GM12891 (cell line): ENCODE data around the gene CD300LD.

ENCODE experiments used
- DNase-seq: peaks from one replicate; pipeline ENCODE4 v3.0.0; 2011; ENCODE audit warnings: low spot score; ENCODE audit not compliant: insufficient read length
- FAIRE-seq: peaks from 2 replicates; lab custom pipeline; 2011; peaks lifted over from hg19 to GRCh38; lab: Jason Lieb, UNC
- PAX5 ChIP-seq: IDR thresholded peaks from 2 replicates; pipeline ENCODE4 v1.6.1; 2011; ENCODE audit warnings: low read length, moderate library complexity, mild to moderate bottlenecking; ENCODE audit not compliant: insufficient read depth, severe bottlenecking
- POLR2A ChIP-seq: IDR thresholded peaks from 2 replicates; pipeline ENCODE4 v1.6.1; 2011; ENCODE audit warnings: low read depth, low read length, control low read depth
- POLR2AphosphoS5 ChIP-seq: IDR thresholded peaks from 2 replicates; pipeline ENCODE4 v1.6.1; 2011; ENCODE audit warnings: low read depth, low read length, control low read depth
- POU2F2 ChIP-seq: IDR thresholded peaks from 2 replicates; pipeline ENCODE4 v1.6.1; 2011; ENCODE audit warnings: low read depth, mild to moderate bottlenecking, control low read depth, low read length, moderate library complexity
- SPI1 ChIP-seq: IDR thresholded peaks from 2 replicates; pipeline ENCODE4 v1.6.1; 2011; ENCODE audit warnings: low read depth, low read length, control low read depth
- TAF1 ChIP-seq: IDR thresholded peaks from 2 replicates; pipeline ENCODE4 v1.6.1; 2011; ENCODE audit warnings: low read depth, low read length, control low read depth

The CD300LD gene

GRCh38 chr17:74599023-74599399, 6.9 kb upstream of the CD300LD start:
- FAIRE-seq, result no peak

DNA sequence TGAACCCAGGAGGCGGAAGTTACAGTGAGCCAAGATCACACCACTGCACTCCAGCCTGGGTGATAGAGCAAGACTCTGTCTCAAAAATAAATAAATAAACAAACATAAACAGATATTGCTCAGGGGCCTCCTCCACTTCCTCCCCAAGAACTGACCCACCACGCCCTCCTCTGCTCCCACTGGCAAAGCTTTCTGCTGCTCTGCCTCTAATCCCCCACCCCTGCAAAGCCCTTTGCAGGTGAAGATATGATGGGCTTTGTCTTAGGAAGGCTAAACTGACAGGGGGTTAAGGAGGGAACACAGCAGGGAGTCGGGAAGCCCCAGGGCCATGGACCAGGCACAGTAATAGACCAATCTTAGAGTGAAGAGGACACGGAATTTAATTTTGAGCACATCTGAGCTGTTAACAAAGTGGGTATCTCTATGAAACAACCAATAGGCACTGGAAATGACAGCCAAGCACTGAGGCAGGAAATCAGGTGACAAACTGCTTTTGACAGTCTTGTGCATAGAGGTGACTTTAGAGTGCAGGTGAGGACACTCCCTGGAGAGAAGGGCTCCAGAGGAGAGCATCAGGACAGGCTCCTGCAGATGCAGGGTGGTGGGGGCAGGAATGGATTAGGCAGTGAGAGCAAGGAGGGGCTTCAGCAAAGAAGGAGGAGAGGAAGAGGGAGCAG, 6.4 kb upstream of the CD300LD start:
- FAIRE-seq, result no peak
- TF ChIP-seq POLR2A (no peak), POU2F2 (no peak), POLR2AphosphoS5 (no peak), SPI1 (no peak), TAF1 (no peak), PAX5 (no peak)
- no peak for DNase-seq

More at GRCh38 chr17:74599023-74599399, 6.9 kb upstream of the CD300LD start:
- no peak for TF ChIP-seq POLR2A
- TF ChIP-seq TAF1, result no peak
- no peak for TF ChIP-seq PAX5
- TF ChIP-seq SPI1, result no peak
- no peak for TF ChIP-seq POLR2AphosphoS5
- no peak for TF ChIP-seq POU2F2
- no peak for DNase-seq

- FAIRE-seq (no peak), DNase-seq (no peak)
- TF ChIP-seq POU2F2, result no peak
Measured at GRCh38 chr17:74597069-74597790, 5.1 kb upstream of the CD300LD start.

DNA sequence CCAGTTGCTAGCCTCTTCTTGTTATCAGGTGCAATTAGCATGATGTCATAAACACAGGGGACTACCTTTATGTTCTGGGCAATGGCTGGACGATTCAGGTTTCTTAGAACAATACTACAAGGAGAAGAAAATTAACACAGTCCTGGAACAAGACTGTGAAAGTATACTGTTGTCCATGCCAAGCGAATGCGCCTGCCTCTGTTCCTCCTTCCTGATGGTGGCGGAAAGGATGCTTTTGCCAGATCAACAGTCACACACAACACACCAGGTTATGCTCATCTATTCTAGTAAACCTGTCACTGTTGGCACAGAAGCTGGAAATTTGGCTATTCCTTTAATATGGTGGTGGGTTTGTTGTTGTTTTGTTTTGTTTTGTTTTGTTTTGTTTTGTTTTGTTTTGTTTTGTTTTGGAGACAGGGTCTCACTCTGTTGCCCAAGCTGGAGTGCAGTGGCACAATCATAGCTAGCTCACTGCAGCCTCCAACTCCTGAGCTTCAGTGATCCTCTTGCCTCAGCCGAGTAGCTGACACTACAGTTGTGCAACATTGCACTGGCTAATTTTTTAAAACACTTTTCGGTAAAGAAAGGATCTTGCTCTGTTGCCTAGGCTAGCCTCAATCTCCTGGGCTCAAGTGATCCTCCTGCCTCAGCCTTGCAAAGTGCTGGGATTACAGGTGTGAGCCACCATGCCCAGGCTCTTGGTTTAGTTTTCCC, 3.1 kb upstream of the CD300LD start:
- no peak for FAIRE-seq
- no peak for TF ChIP-seq PAX5
- TF ChIP-seq POLR2AphosphoS5, result no peak
- no peak for TF ChIP-seq POU2F2
- TF ChIP-seq TAF1, result no peak
- TF ChIP-seq POLR2A, result no peak
- no peak for TF ChIP-seq SPI1

GRCh38 chr17:74591503-74591902, 580 bp downstream of the CD300LD start:
- FAIRE-seq (no peak), DNase-seq (no peak)
- TF ChIP-seq POU2F2 (no peak), TAF1 (no peak), POLR2A (no peak), POLR2AphosphoS5 (no peak)

More for the DNA sequence above, 3.1 kb upstream of the CD300LD start:
- no peak for DNase-seq

DNA sequence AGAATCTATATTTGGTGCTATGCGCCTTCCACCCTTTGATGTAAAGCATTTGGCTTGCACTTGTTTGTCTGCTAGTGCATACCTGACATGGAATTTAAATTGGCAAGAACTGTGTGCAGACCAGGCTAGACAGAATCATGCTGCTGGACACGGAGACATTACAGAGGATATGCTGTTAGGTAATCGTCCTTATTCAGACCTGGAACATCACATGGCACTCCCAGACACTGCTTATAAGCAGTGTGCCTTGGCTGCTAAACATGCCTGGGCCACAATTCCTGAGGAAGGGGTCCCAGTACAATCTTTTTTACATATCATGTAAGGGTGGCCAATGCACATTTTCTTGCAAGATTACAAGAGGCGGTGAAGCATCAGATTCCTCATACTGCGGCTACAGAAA, 6.4 kb downstream of the CD300LD start:
- FAIRE-seq (no peak), DNase-seq (no peak)
- TF ChIP-seq SPI1 (no peak), POLR2AphosphoS5 (no peak), POLR2A (no peak), PAX5 (no peak), TAF1 (no peak), POU2F2 (no peak)

- TF ChIP-seq POLR2AphosphoS5, result no peak
- no peak for FAIRE-seq
- DNase-seq, result no peak
Measured at GRCh38 chr17:74584292-74585060, 7.6 kb downstream of the CD300LD start.

DNA sequence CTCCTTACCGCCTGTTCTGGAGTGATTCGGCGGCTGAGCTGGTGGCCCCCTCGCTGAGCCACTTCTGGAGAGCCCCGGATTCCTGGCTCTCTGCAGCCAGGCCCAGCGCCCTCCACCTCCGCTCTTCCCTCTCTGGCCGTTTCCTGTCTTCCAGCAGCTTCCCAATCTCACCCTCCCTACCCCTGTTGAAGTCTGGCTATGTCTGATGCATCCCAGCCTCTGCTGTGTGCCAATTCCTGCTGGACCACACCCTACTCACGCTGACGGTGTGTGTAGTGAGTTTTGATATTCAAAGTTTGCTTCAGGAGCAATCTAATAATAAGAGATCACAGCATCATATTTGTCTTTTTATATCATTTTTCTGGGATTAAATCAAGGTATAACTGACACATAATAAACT, 9.4 kb downstream of the CD300LD start:
- TF ChIP-seq TAF1 (no peak), POU2F2 (no peak), SPI1 (no peak), PAX5 (no peak), POLR2AphosphoS5 (no peak), POLR2A (no peak)
- FAIRE-seq, result no peak
- no peak for DNase-seq

GRCh38 chr17:74579900-74580299, 12.2 kb downstream of the CD300LD start:
- no peak for FAIRE-seq
- TF ChIP-seq TAF1, result no peak
- TF ChIP-seq POLR2AphosphoS5, result no peak
- TF ChIP-seq PAX5, result no peak
- no peak for TF ChIP-seq POU2F2
- TF ChIP-seq SPI1, result no peak
- TF ChIP-seq POLR2A, result no peak
- DNase-seq, result no peak
